GM13976 (cell line): ENCODE results near the gene RERE.
"Not testable (repeated sequence)": the region's sequence is repeated elsewhere in the genome, so short reads cannot be mapped to it uniquely, and the experiment has no call there.

ENCODE experiments used
- DNase-seq: peaks from one replicate; pipeline ENCODE4 v3.0.0; 2012; ENCODE audit warnings: low spot score
- CTCF ChIP-seq: IDR thresholded peaks from 2 replicates; pipeline ENCODE4 v1.5.1; 2012; ENCODE audit warnings: borderline replicate concordance, mild to moderate bottlenecking; ENCODE audit not compliant: insufficient read depth; ENCODE audit errors: extremely low read depth, missing control alignments, control extremely low read depth
- in situ Hi-C: fragments of 300-500 bp; cut with MboI; formaldehyde crosslinking; loops from one replicate; pipeline ENCODE4 v1.12.0; 2022; ENCODE audit warnings: low sequenced_read_pairs, mixed read lengths, inconsistent platforms; ENCODE audit not compliant: unreplicated experiment

Gene RERE

DNA sequence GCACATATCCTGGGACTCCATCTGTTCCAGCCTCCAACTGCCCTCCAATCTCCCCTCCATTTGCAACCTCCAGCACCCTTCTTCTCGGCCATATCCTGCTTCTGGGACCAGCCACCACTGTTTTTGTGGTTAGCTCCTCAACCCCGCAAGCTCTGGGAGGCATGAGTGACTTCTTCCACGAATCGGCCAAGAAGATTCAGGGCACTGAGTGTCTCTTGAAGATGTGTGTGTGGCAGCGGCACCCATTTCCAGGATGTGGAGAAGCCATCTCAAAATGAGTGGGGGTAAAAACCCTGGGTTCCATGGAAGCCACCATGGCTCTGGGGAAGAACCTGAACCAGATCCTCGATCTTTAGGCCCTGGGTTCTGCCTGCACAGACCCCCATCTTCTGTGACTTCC is 304.9 kb downstream of the RERE start:
- in situ Hi-C loops: no loop called here
- TF ChIP-seq CTCF: no peak
- DNase-seq: no peak

- in situ Hi-C loops: no loop called here
- peak; percentile 65 for DNase-seq
- TF ChIP-seq CTCF: no peak
Measured at GRCh38 chr1:8510041-8510823, 307.2 kb downstream of the RERE start.

DNA sequence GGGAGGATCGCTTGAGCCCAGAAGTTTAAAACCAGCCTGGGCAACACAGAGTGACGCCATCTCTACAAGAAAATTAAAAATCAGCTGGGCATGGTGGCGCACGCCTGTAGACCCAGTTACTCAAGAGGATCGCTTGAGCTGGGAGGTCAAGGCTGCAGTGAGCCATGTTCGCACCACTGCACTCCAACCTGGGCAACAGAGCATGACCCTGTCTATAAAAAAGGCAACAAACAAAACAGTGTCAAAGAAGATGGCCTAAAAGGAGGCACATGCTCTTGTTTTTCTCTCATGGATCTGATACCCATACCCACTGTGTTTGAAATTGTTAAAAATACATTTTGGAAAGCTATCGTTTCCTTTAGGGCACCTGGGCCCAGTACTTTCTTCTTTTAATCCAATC is 307.9 kb downstream of the RERE start:
- DNase-seq: no peak
- no peak for TF ChIP-seq CTCF
- in situ Hi-C loops: no loop called here

GRCh38 chr1:8506995-8507615 is 310.3 kb downstream of the RERE start:
- DNase-seq: no peak
- in situ Hi-C loops: no loop called here
- no peak for TF ChIP-seq CTCF

DNA sequence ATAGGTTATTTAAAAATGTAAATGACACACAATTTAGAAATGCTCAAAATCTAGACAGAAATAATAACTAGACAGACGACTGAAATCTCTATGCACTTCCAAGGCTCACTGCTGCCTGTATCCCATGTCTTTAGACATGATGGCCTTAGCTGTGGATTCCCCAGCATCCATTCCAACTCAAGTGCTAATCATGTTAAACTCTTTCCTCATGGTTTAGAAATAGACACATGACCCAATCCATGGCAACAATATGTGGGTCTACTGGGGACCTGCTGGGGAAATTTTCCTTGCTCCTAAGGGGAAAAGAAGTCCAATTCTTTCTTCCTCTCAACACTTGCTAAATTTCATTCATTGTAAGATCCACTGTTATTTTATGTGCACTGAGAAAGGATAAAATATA is 311.0 kb downstream of the RERE start:
- DNase-seq: no peak
- in situ Hi-C loops: no loop called here
- TF ChIP-seq CTCF: no peak

- in situ Hi-C loops: no loop called here
- TF ChIP-seq CTCF: no peak
- DNase-seq: no peak
Measured at GRCh38 chr1:8503842-8504241, 313.6 kb downstream of the RERE start.

GRCh38 chr1:8502949-8503348 is 314.5 kb downstream of the RERE start:
- DNase-seq, in situ Hi-C loops: not testable (repeated sequence)
